ENCODE data around the gene TCF19. TPM values are rescaled to one million over a fixed set of nuclear protein-coding genes. Genes with fewer than 3 reads are reported as not detected.
"Not testable (repeated sequence)": the region's sequence is repeated elsewhere in the genome, so short reads cannot be mapped to it uniquely, and the experiment has no call there.

TCF19 gene
- total RNA-seq, 1 donor from 2014 or later, result 2.4 TPM

DNA sequence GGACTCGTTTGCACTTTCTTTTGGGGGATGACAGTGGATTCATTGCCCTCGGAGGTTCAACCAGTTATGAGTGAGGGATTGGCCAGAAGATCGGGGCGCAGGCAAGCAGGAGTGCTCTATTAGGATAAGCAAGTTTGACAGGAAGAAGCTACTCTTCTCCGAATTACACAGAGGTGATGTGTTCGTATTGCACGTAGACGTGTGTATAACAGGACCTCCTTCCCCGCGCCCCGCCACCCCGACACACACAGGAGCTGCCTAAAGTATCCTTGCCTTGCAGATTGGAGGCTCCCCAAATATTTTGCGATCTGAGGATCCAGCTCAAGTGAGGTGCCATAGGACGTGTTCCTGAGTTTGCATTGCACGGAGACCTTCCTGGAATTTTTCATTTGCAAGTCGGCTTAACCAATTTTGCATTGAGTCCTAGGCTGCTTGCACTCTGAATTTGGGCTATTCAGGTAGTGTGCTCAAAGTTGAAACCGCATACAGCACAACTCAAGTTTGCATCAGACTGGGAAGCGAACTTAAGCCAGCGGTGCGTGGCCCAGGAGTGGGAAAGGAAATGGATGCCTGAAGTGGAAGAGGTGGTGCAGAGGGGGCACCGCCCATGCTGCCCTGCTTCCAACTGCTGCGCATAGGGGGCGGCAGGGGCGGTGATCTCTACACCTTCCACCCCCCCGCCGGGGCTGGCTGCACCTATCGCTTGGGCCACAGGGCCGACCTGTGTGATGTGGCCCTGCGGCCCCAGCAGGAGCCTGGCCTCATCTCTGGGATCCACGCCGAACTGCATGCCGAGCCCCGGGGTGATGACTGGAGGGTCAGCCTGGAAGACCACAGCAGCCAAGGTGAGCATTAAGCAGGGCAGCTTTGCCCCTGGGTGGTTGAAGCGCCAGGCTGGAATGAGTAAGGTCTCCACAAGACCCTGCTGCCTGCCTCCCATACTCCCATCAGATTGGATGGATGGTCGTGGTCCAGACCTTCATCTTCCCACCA is 770 bp downstream of the TCF19 start:
- no peak for DNase-seq (ENCODE audit: low spot score)
- intact Hi-C loops (cut with DNase I), result loop anchor here (2.0 kb wide), 1 partner anchor 32 kb away; no protein-coding TSS in a partner anchor

DNA sequence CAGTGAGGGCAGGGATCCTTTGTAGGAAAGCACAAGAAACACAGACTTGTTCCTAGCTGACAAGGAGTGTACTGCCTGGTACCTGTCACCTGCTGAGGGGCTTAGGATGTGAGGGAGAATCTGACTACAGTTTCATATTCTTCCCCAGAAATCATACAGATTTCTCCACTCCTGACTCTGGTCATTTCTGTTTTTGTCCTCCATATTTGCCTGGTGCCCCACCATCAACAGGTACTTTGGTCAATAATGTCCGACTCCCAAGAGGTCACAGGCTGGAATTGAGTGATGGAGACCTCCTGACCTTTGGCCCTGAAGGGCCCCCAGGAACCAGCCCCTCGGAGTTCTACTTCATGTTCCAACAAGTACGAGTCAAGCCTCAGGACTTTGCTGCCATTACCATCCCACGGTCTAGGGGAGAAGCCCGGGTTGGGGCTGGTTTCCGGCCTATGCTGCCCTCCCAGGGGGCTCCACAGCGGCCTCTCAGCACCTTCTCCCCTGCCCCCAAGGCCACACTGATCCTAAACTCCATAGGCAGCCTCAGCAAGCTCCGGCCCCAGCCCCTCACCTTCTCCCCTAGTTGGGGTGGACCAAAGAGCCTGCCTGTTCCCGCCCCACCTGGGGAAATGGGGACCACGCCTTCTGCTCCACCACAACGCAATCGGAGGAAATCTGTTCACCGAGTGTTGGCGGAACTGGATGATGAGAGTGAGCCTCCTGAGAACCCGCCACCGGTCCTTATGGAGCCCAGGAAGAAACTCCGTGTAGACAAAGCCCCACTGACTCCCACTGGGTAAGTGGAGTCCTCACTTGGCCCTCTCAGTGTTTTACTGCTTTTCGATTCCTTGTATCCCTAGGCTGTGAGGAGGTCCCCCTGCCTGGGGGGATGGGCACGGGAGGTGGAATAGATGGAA is 3.1 kb downstream of the TCF19 start:
- DNase-seq (ENCODE audit: low spot score), result no peak
- intact Hi-C loops (cut with DNase I), result no loop called here

DNA sequence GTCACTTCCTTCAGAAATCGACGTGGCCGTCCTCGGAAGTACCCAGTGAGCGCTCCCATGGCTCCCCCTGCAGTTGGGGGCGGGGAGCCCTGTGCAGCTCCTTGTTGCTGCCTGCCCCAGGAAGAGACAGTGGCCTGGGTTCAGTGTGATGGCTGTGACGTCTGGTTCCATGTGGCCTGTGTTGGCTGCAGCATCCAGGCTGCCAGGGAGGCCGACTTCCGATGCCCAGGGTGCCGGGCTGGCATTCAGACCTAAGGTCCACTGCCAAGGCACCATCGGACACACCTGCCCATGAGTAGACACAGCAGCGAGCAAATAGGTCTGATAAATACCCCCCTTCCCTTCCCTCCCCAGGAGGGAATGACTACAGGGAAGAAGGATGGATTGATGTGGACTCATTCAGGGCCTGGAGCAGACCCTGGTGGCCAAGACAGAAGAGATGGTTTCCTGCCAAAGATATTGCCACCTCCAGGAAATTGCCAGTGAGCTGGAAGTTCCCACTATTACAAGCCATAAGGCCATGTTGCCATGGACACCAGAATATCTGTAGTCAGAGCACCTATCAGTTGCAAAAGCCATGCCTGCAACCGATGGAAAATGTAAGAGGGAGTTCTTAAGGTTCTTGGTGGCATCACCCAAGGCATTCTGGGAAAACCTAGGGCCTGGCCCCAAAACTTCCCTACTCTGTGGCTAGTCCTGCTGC is 4.2 kb downstream of the TCF19 start:
- intact Hi-C loops (cut with DNase I), result no loop called here
- DNase-seq (ENCODE audit: low spot score), result no peak

DNA sequence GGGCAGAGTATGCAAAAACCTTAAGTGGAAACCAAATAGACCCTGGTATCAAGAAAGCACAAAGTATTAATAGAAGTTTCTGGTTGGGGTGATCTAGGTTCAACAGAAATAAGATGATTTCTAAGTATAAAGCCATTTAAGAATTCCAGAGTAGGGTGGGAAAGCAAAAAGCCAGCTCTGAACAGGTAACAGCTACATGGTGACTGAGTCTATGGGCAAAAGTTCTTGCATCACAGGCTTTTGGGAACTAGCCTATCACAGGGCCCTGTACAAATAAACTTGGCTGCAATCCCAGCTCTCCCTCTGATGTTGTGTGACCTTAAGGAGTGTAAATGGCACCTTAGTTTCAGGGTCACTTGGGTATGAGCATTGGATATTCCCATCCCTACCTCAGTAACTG is 5.5 kb downstream of the TCF19 start:
- intact Hi-C loops (cut with DNase I), result no loop called here
- no peak for DNase-seq (ENCODE audit: low spot score)

DNA sequence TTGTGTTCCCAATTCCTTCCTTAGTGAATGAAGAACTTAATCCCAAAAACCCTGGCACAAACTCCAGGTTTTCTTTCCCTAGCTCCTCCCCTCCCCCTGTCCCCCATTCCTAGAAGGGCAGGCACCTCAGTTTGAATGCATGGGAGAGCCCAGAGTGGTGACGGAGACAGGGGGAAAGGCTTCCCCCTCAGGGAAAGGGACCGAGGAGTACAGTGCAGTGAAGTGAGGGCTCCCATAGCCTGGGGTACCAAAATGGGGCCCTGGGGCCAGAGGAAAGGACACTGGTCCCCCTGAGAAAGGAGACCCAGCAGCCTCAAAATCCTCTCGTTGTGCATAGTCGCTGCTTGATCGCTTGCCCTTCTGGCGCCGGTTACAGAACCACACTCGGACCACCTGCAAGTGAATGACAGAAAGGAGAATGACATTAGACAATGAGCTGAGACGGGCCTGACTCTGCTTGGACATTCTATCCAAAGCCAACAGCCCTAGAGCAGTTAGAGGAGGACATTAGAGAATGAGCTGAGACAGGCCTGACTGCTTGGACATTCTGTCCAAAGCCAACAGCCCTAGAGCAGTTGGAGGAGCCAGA is 6.2 kb downstream of the TCF19 start:
- DNase-seq (ENCODE audit: low spot score); intact Hi-C loops (cut with DNase I): not testable (repeated sequence)

DNA sequence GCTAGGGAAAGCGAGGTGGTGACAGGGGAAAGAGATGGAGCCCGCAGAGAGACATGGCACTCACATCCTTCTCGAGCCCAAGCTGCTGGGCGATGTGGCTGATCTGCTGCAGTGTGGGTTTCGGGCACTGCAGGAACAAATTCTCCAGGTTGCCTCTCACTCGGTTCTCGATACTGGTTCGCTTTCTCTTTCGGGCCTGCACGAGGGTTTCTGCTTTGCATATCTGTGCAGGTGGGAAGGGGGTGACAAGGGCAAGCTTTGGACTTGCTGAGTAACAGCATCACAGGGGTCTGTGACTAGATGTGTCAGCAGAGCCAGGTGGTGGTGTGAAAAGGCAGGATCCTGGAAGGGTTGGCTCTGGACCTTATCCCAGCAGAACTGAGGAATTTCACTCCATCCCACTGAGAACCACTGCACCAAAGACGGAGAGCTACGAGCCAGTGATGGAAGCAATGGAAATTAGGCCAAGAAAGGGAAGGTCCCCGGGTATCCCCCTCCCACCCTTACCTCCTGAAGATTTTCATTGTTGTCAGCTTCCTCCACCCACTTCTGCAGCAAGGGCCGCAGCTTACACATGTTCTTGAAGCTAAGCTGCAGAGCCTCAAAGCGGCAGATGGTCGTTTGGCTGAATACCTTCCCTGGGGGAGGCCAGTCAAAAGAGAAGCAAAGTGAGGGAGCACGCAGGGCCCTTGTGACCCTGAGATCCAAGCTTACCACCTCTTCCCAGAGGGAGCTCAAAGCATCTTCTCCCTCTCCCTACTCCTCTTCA is 6.9 kb downstream of the TCF19 start:
- intact Hi-C loops (cut with DNase I); DNase-seq (ENCODE audit: low spot score): not testable (repeated sequence)

DNA sequence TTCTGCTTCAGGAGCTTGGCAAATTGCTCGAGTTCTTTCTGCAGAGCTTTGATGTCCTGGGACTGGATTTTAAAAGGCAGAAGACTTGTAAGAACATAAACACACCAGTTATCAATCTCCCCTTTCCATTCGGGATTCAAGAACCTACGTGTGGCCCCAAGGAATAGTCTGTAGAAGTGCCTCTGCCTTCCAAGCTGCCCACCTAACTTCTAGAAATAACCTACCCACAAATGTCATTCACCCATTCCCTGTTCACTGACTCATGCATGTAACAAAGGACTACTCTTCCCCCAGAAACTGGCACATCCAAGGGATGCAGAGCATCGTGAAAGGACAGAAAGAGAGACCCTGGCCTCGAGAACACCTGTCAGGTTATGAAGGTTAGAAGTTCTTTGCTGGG is 7.6 kb downstream of the TCF19 start:
- no peak for DNase-seq (ENCODE audit: low spot score)
- intact Hi-C loops (cut with DNase I), result no loop called here

DNA sequence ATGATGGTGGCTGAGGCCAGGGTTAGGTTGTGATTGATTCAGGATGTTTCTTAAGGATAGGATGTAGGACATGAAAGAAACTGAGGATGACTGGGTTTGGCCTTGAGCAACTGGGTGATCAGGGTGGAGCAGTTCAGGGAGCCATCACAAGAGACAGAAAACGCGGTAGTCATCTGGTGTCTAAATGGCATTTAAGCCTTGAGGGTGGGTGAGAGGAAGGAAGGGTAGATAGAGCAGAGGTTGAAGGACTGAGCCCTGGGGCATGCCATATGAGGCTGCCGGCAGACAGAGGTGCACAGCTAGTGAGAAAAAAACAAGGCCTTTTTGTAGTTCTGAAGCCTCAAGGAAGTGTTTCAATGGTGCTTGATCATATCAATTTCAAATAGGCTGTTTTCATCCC is 10.2 kb downstream of the TCF19 start:
- DNase-seq (ENCODE audit: low spot score), result no peak
- intact Hi-C loops (cut with DNase I), result no loop called here

DNA sequence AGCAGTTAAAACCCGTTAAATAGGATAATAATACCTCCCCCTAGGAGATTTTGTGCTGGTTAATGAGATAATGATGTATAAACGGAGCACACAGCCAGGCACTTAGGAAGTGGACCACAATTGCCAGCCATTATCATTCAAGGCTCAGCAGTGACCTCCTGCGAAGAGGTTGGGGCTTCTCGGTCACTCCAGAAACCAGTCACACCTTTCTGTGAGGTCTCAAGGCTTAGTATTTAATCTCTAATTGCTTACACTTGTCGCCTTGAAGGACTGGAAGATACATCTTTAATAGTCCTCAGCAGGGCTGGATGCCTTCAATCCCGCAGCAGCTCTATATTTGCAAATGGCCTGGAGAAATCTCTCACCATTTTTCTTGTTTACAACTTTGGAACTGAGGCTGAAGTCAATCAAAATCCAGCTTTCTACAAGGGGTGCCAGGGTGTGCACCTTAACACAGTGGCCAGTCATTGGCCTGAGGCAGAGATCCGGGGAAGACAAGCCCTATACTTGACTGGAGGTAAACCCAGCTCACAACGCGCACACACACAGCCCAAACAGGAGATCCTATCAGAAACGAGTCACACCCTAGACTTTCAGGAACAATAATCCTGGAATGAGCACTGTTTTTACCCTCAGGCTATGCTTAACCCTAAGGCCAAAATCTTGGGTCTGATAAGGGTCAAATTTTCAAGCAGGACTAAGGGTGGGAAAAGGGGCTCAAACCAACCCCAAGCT is 10.9 kb downstream of the TCF19 start:
- no peak for DNase-seq (ENCODE audit: low spot score)
- intact Hi-C loops (cut with DNase I), result no loop called here

DNA sequence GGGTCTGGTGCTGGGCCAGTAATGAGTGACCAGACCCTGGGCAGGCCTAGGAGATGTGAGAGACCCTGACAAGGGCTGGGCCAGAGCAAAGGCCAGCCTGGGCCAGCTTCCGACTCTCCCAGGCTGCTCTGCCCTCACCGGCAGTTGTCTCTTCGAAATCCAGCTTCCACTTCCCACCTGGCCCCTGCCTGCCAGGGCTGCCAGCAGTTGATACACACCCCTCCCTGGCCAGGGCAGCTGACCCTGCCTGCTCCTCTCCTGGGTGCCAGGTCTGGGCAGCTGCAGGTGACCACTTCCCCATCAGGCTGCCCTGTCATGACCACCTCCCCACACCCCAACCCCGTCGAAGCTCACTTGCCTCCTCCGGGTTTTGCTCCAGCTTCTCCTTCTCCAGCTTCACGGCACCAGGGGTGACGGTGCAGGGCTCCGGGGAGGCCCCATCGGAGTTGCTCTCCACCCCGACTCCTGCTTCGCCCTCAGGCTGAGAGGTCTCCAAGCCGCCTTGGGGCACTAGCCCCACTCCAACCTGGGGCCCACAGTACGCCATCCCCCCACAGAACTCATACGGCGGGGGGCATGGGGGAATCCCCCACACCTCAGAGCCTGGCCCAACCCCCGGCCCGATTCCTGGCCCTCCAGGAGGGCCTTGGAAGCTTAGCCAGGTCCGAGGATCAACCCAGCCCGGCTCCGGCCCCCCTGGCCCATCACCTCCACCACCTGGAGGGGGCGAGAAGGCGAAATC is 11.6 kb downstream of the TCF19 start:
- intact Hi-C loops (cut with DNase I); DNase-seq (ENCODE audit: low spot score): not testable (repeated sequence)

DNA sequence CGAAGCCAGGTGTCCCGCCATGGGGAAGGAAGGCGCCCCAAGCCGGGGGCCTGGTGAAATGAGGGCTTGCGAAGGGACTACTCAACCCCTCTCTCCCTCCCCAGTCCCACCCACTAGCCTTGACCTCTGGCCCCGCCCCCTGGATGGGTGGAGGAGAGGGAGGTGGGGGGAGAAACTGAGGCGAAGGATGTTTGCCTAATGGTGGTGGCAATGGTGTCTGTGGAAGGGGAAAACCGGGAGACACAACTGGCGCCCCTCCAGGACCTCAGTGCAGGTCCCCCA is 12.2 kb downstream of the TCF19 start, which contains the start of gene POU5F1:
TSS of gene POU5F1 (minus strand) at position 83 of the 282 bp plus-strand sequence. CDS start at position 21, 62 bp downstream.
- intact Hi-C loops (cut with DNase I), result no loop called here

DNA sequence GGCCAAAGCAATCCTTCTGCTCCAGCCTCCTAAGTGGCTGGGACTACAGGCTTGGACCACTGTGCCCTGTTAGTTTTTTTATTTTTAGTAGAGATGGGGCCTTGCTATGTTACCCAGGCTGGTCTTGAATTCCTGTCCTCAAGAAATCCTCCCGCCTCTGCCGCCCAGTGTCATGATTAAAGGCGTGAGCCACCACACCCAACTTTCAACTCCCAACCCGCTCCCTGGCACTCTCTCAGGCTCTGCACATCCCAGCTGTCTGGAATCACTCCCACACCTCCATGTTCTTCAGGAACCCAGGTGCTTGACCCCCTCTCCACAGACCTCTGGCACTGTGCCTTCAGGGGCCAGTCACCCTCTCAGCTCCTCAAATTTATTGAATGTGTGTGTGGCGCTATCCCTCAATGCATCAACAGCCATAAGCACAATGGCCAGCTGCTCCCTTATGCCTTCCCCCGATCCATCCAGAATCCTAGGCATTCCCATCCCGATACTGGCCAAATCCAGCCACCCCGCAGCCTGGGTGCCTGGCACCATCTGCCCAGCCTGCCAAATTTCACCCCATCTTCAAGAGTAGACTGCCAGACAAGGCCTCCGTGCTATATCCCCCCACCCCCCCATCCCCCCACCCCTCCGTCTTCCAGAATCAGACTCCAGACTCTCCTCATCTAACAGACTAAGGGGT is 12.7 kb downstream of the TCF19 start:
- intact Hi-C loops (cut with DNase I), result no loop called here
- DNase-seq (ENCODE audit: low spot score), result no peak

More for the DNA sequence above, 12.2 kb downstream of the TCF19 start, which contains the start of gene POU5F1:
- no peak for DNase-seq (ENCODE audit: low spot score)

DNA sequence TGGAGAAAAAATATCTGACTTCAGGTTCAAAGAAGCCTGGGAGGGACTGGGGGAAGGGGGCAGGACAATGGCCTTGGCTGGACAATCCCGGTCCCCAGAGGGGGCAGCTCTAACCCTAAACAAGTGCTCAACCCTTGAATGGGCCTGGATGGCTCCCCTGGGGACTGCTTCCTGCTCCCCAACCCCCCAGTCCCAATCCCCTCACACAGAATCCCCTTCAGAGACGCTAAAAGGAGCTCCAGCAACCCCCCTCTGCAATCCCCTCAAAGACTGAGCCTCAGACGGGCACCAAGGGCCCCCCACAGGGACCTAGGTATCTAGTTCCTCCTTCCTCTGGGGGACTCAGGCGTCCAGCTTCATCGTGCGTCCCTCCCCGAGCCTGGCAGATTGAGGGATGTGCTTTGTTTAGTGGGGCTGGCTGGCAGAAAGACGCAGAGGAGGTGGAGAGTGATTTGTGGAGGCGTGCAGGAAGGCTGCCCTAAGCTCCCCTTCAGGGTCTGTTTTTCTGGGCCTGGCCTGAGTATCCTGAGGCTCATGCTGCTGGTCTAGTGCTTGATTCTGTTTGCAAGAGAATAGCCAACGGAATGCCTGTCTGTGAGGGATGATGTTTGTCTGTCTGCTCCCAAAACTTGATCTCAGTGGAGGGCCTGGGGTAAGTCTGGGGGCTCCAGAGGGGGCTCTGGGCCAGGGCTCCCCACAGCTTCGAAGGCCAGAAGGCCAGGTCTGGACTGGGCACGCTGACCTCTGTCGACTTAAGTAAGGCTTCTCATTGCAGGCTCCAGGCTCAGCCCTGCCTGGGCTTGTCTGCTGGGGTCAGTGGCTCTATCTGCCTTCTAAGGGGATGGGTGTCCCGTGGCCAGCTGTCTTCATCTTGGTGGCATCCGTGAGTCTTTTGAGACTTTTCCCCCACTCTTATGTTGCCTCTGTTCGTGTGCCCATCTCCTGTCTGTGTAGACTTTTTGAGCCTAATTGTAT is 13.8 kb downstream of the TCF19 start:
- intact Hi-C loops (cut with DNase I), result no loop called here
- DNase-seq (ENCODE audit: low spot score), result no peak

DNA sequence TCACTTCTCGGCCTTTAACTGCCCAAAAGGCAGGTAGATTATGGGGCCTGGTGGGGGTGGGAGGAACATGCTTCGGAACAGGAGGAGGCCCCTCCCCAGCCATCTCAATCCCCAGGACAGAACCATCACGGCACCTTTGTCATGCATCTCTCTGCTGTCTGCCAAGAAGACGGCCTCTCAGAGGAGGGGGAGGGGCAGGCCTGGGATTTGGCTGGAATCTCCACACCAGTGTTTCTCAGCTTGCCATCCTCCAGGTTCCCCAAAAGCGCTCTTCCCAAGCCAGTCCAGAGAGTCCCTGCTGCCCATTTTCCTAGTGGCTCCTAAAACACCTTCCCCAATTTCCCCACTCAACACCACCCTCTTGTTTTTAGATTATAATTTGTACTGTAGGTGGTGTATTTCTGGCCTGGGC is 14.6 kb downstream of the TCF19 start:
- intact Hi-C loops (cut with DNase I), result no loop called here

DNA sequence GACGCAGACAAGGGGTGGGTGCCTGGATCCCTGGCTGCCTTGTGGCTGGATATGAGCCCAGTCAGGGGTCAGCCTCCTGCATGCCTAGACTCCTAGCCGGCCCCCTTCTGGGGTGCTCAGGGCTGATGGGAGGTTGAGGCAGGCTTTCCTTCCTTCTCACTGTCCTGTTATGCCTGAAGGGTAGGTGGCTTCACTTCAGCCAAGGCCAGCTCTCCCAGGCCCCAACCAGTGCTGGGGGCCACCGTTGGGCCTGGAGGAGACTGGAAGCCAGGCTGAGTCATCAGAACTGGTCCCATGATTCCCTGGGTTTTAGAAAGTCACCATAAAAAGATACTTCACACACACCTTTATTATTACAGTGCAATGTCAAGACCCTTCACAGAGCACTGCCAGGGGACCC is 15.0 kb downstream of the TCF19 start:
- intact Hi-C loops (cut with DNase I), result no loop called here
- no peak for DNase-seq (ENCODE audit: low spot score)

More for the DNA sequence above, 14.6 kb downstream of the TCF19 start:
- DNase-seq (ENCODE audit: low spot score), result no peak

DNA sequence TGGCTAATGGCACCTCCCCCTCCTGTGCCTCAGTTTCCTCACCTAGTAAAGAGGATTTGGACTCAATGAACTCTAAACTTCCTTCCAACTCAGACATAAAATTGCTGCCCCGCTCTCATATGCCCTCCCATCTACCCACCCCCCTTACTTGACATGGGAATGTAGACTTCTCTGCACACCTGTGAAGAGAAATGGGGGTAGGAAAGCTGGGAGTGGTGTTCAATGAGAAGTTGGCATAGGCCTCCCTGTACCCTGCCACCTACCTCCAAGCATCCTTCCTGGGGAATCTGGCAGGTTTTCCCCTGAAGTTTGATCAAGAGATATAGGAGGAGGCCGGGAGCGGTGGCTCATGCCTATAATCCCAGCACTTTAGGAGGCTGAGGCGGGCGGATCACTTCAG is 16.0 kb downstream of the TCF19 start:
- no peak for DNase-seq (ENCODE audit: low spot score)
- intact Hi-C loops (cut with DNase I), result no loop called here
